Mammary epithelial cell (primary cell): ENCODE measurements around the gene ZNF182.
"Not testable (repeated sequence)": the region's sequence is repeated elsewhere in the genome, so short reads cannot be mapped to it uniquely, and the experiment has no call there.

Experiments
- CTCF ChIP-seq, 2 donors: IDR thresholded peaks in 1 of 2; conservative IDR thresholded peaks in 1 of 2; 2 replicates each; pipeline ENCODE4 v1.5.1; 2011 to 2012; ENCODE audit warnings: inconsistent platforms in 2 of 2, low read length in 2 of 2, mild to moderate bottlenecking in 2 of 2, control low read depth in 1 of 2, low read depth in 1 of 2; ENCODE audit not compliant: insufficient read depth in 1 of 2; ENCODE audit errors: extremely low read depth in 1 of 2
- EZH2 ChIP-seq: IDR thresholded peaks from 2 replicates; pipeline ENCODE4 v1.6.1; 2012; ENCODE audit warnings: low read length, inconsistent platforms, borderline replicate concordance

- not testable (repeated sequence) for TF ChIP-seq EZH2; CTCF (conservative IDR thresholded peaks at IDR 0.05 in 1 of 2, IDR thresholded peaks at IDR 0.05 in 1 of 2; ENCODE audit: extremely low read depth in 1 of 2, insufficient read depth in 1 of 2, low read depth in 1 of 2, low read length in 2 of 2)
These were observed 16.1 kb upstream of the ZNF182 start for GRCh38 chrX:48019892-48020291.
